Breast epithelium (tissue), 3 donors: Measurements from ENCODE around the gene CDKN1A.

Experiments
- POLR2A ChIP-seq: fragments of 450-650 bp; IDR thresholded peaks from one replicate; pipeline ENCODE4 v1.6.1; 2016; ENCODE audit warnings: antibody characterized with exemption, mild to moderate bottlenecking, moderate library complexity
- TF ChIP-seq, protein P1 (sequence below), 3 donors: fragments of 450-650 bp; IDR thresholded peaks; one replicate each; pipeline ENCODE4 v1.5.1; 2016 to 2017; ENCODE audit warnings: antibody characterized with exemption in 3 of 3, mild to moderate bottlenecking in 3 of 3, moderate library complexity in 3 of 3

DNA sequence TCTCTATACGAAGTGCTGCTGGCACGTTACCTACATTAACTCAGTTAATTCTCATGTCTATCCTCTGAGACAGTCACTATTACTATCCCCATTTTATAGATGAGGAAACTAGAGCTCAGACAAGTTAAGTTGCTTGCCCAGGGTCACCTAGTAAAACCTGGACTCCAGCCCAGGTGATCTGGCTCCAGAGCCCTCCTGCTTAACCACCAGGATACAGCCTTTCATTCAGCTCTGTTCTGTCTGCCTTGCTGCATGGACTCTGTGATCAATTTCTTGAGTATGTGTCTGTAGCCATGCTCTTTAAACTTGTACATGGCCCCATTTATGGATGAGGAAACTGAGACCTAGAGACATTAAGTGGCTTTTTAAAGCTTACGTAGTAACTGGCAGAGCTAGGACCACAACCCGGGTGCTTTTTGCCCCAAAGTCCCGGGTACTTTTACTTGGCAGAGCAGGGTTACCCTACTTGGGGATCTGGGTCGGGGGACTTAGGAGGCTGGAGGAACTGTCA is 4.7 kb downstream of the CDKN1A start:
- TF ChIP-seq, protein P1, sequence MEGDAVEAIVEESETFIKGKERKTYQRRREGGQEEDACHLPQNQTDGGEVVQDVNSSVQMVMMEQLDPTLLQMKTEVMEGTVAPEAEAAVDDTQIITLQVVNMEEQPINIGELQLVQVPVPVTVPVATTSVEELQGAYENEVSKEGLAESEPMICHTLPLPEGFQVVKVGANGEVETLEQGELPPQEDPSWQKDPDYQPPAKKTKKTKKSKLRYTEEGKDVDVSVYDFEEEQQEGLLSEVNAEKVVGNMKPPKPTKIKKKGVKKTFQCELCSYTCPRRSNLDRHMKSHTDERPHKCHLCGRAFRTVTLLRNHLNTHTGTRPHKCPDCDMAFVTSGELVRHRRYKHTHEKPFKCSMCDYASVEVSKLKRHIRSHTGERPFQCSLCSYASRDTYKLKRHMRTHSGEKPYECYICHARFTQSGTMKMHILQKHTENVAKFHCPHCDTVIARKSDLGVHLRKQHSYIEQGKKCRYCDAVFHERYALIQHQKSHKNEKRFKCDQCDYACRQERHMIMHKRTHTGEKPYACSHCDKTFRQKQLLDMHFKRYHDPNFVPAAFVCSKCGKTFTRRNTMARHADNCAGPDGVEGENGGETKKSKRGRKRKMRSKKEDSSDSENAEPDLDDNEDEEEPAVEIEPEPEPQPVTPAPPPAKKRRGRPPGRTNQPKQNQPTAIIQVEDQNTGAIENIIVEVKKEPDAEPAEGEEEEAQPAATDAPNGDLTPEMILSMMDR (IDR thresholded peaks at IDR 0.05), result no peak
- TF ChIP-seq POLR2A, result no peak
